ENCODE data around the gene PI4K2B.

GRCh38 chr4:25313201-25313895 lies 79.5 kb downstream of the PI4K2B start:
- no peak for TF ChIP-seq CTCF (IDR thresholded peaks at IDR 0.05)
- TF ChIP-seq POLR2A (IDR thresholded peaks at IDR 0.05) = no peak
